IMR-90 (cell line): ENCODE data around the gene MAPKAP1. TPM values are rescaled to one million over a fixed set of nuclear protein-coding genes. Genes with fewer than 3 reads are reported as not detected.
A peak's percentile ranks its signal among the peaks of the same experiment; 100 is the strongest.

Source experiments
- ATAC-seq: fragments of 200-7000 bp; cut with Tn5 transposase; 2 replicates; pipeline ENCODE4 v1.9.1; 2020; ENCODE audit warnings: low read depth, mild to moderate bottlenecking, moderate library complexity
- BruUV-seq: library from RNA; stranded (reverse); fragments of 400-500 nt; replicated peaks from 2 replicates; lab custom pipeline; 2021; lab: Mats Ljungman, UMichigan
- CTCF ChIA-PET: fragments of 300-600 bp; formaldehyde crosslinking; extraction: SDS; loops from one replicate; lab custom pipeline; 2021; ENCODE audit warnings: antibody characterized with exemption; lab: Yijun Ruan, JAX
- POLR2A ChIA-PET: fragments of 300-600 bp; sonication (Branson Sonifier 250); formaldehyde crosslinking; loops from one replicate; lab custom pipeline; 2022; ENCODE audit warnings: antibody characterized with exemption; ENCODE audit not compliant: unreplicated experiment; lab: Charles Lee
- DNase-seq: peaks from one replicate; pipeline ENCODE4 v3.0.0; 2013
- H2AFZ ChIP-seq: replicated peaks from 2 replicates; pipeline ENCODE3; 2013; ENCODE audit warnings: low read length, mild to moderate bottlenecking; ENCODE audit not compliant: poor library complexity
- H2AK5ac ChIP-seq: 2 replicates; pipeline ENCODE4 v1.6.1; 2013; ENCODE audit warnings: low read depth, low read length, inconsistent platforms
- H2AK9ac ChIP-seq: replicated peaks from 2 replicates; pipeline ENCODE3; 2013; ENCODE audit warnings: mild to moderate bottlenecking, low read depth, low read length, moderate library complexity; ENCODE audit not compliant: poor library complexity
- H2BK120ac ChIP-seq: 2 replicates; pipeline ENCODE4 v1.6.1; 2013; ENCODE audit warnings: low read depth, low read length, inconsistent platforms
- H2BK15ac ChIP-seq: 3 replicates; pipeline ENCODE4 v1.6.1; 2013; ENCODE audit warnings: low read depth, low read length, inconsistent platforms
- H2BK20ac ChIP-seq: 2 replicates; pipeline ENCODE4 v1.6.1; 2013; ENCODE audit warnings: low read depth, mild to moderate bottlenecking, inconsistent platforms, low read length, moderate library complexity
- H2BK5ac ChIP-seq: 2 replicates; pipeline ENCODE4 v1.6.1; 2013; ENCODE audit warnings: mild to moderate bottlenecking, low read depth, low read length, inconsistent platforms; ENCODE audit not compliant: poor library complexity, severe bottlenecking
- H3K14ac ChIP-seq: replicated peaks from 2 replicates; pipeline ENCODE4 v1.6.1; 2013; ENCODE audit warnings: low read depth, low read length, inconsistent platforms
- H3K18ac ChIP-seq: 2 replicates; pipeline ENCODE4 v1.6.1; 2013; ENCODE audit warnings: low read depth, low read length, control low read depth
- H3K23ac ChIP-seq: 2 replicates; pipeline ENCODE4 v1.6.1; 2013; ENCODE audit warnings: low read depth, low read length, inconsistent platforms
- H3K27ac ChIP-seq: 2 replicates; pipeline ENCODE4 v1.5.1; 2013; ENCODE audit warnings: mild to moderate bottlenecking, control low read depth, low read length; ENCODE audit not compliant: insufficient read depth
- H3K27me3 ChIP-seq: 2 replicates; pipeline ENCODE4 v1.6.1; 2013; ENCODE audit warnings: low read length; ENCODE audit not compliant: control insufficient read depth, insufficient read depth
- H3K36me3 ChIP-seq: 2 replicates; pipeline ENCODE4 v1.6.1; 2013; ENCODE audit warnings: low read length, mixed read lengths; ENCODE audit not compliant: control insufficient read depth, insufficient read depth
- H3K4ac ChIP-seq: 2 replicates; pipeline ENCODE4 v1.6.1; 2013; ENCODE audit warnings: low read depth, low read length, inconsistent platforms
- H3K4me1 ChIP-seq: 2 replicates; pipeline ENCODE4 v1.6.1; 2013; ENCODE audit warnings: low read length, mixed read lengths; ENCODE audit not compliant: control insufficient read depth, insufficient read depth
- H3K4me2 ChIP-seq: 2 replicates; pipeline ENCODE4 v1.6.1; 2013; ENCODE audit warnings: low read depth, mild to moderate bottlenecking, control low read depth, low read length, moderate library complexity
- H3K4me3 ChIP-seq: 2 replicates; pipeline ENCODE4 v1.5.1; 2013; ENCODE audit warnings: low read depth, mild to moderate bottlenecking, control low read depth, low read length, moderate library complexity; ENCODE audit not compliant: insufficient read depth
- H3K56ac ChIP-seq: 2 replicates; pipeline ENCODE4 v1.6.1; 2013; ENCODE audit warnings: low read length, inconsistent platforms; ENCODE audit not compliant: insufficient read depth; ENCODE audit errors: extremely low read depth
- H3K79me1 ChIP-seq, 2 experiments: 2 replicates each; pipeline ENCODE4 v1.6.1; 2013; ENCODE audit warnings: low read length in 2 of 2, inconsistent platforms in 1 of 2, low read depth in 1 of 2
- H3K9ac ChIP-seq: 2 replicates; pipeline ENCODE4 v1.6.1; 2013; ENCODE audit warnings: low read depth, low read length, control low read depth
- H3K9me1 ChIP-seq: 2 replicates; pipeline ENCODE4 v1.6.1; 2013; ENCODE audit warnings: low read length, inconsistent platforms; ENCODE audit not compliant: insufficient read depth
- H3K9me3 ChIP-seq: 2 replicates; pipeline ENCODE4 v1.6.1; 2013; ENCODE audit warnings: low read length; ENCODE audit not compliant: control insufficient read depth, insufficient read depth
- H4K20me1 ChIP-seq: 2 replicates; pipeline ENCODE4 v1.6.1; 2013; ENCODE audit warnings: low read length, inconsistent platforms; ENCODE audit not compliant: insufficient read depth
- H4K5ac ChIP-seq: 2 replicates; pipeline ENCODE4 v1.6.1; 2013; ENCODE audit warnings: mild to moderate bottlenecking, low read depth, low read length, control low read depth
- H4K8ac ChIP-seq, 2 experiments: 2 replicates each; pipeline ENCODE4 v1.6.1; 2013; ENCODE audit warnings: low read depth in 2 of 2, low read length in 2 of 2, control low read depth in 1 of 2, inconsistent platforms in 1 of 2
- H4K91ac ChIP-seq: 2 replicates; pipeline ENCODE4 v1.6.1; 2013; ENCODE audit warnings: low read depth, low read length, inconsistent platforms; ENCODE audit not compliant: insufficient read depth
- CHD1 ChIP-seq: IDR thresholded peaks from 2 replicates; pipeline ENCODE4 v1.6.1; 2012; ENCODE audit warnings: low read depth, low read length, improper control_type of control experiment
- MXI1 ChIP-seq: IDR thresholded peaks from 2 replicates; pipeline ENCODE4 v1.6.1; 2012; ENCODE audit warnings: low read depth, mild to moderate bottlenecking, low read length, moderate library complexity, borderline replicate concordance
- RFX5 ChIP-seq: IDR thresholded peaks from 2 replicates; pipeline ENCODE4 v1.8.0; 2012; ENCODE audit warnings: low read depth, mild to moderate bottlenecking, low read length, moderate library complexity
- WGBS, 2 experiments: methylation state at CpG; one replicate each; pipeline versions ENCODE4 v1.1.5 to v1.1.7; 2013; ENCODE audit warnings: missing lambda C conversion rate in 2 of 2; ENCODE audit not compliant: insufficient read length in 1 of 2; ENCODE audit errors: extremely low coverage in 2 of 2; 5-methylcytosine and 5-hydroxymethylcytosine counted together
- dilution Hi-C: fragments of 300-500 bp; cut with HindIII; formaldehyde crosslinking; loops from one replicate; pipeline ENCODE4 v1.14.3; 2018; ENCODE audit warnings: low sequenced_read_pairs; ENCODE audit not compliant: unreplicated experiment
- in situ Hi-C: fragments of 300-500 bp; cut with MboI; formaldehyde crosslinking; loops from 3 replicates; pipeline ENCODE4 v1.14.3; 2019; ENCODE audit warnings: low sequenced_read_pairs, inconsistent platforms, mixed read lengths
- intact Hi-C: fragments of 100-400 bp; cut with micrococcal nuclease; formaldehyde crosslinking; loops from 2 replicates; pipeline ENCODE4 v1.10.0; 2022
- polyA plus RNA-seq, 3 experiments: library from polyadenylated mRNA; depleted of rRNA; stranded (reverse); fragments of >200 nt; gene quantifications; 2 replicates each; pipeline ENCODE4 v1.2.3, GENCODE V29; 2012; ENCODE audit warnings: low replicate concordance in 1 of 3
- total RNA-seq: library from RNA; depleted of rRNA; stranded (reverse); fragments of >200 nt; gene quantifications from 2 replicates; pipeline ENCODE4 v1.2.3, GENCODE V29; 2012
- TF ChIP-seq, protein P1 (sequence below): fragments of 150-350 bp; IDR thresholded peaks from 2 replicates; pipeline ENCODE4 v1.6.1; 2016; ENCODE audit warnings: low read depth, mild to moderate bottlenecking, low read length, moderate library complexity, borderline replicate concordance

MAPKAP1 gene
- total and polyA plus RNA-seq, 2 of the 4 experiments (the other 2 are of a cell fraction) = 87.2 to 158 TPM

GRCh38 chr9:125659201-125659840 is 47.7 kb downstream of the MAPKAP1 start (continued):
- TF ChIP-seq, protein P1, sequence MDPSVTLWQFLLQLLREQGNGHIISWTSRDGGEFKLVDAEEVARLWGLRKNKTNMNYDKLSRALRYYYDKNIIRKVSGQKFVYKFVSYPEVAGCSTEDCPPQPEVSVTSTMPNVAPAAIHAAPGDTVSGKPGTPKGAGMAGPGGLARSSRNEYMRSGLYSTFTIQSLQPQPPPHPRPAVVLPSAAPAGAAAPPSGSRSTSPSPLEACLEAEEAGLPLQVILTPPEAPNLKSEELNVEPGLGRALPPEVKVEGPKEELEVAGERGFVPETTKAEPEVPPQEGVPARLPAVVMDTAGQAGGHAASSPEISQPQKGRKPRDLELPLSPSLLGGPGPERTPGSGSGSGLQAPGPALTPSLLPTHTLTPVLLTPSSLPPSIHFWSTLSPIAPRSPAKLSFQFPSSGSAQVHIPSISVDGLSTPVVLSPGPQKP = no peak
- TF ChIP-seq CHD1 = no peak

DNA sequence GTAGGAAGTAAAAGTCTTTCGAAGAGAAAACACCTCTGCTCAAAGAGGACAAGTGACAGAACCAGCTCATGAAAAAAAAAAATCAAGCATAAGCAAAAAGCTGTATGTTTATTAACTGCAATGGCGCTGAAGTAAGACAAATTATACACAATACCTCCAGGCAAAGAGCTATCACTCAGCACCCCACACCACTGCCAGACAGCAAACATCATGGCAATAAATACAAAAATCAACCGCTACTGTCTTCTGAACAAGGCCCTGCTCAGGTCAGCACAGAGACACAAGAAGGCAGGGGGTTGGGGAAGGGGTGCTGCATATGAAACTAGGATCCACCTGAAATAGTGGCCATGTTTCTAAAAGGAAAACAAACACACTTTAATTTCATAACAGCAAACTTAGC is 50.4 kb downstream of the MAPKAP1 start:
- ATAC-seq (no peak), DNase-seq (no peak)
- no TSS peak for BruUV-seq
- in situ Hi-C loops (no loop called here), intact Hi-C loops (no loop called here), dilution Hi-C loops (no loop called here)
- Histone ChIP-seq H3K14ac (no peak overlapping the region; the same call in 1 of the 2 replicates), H4K8ac (no peak overlapping the region), H3K4me1 (peaks cover 9% of the 10 kb centered on the region), H3K4me2 (no peak overlapping the region; the same call in 1 of the 2 replicates), H3K27me3 (no peaks in the 10 kb centered on the region), H3K79me1 (peaks cover 42 to 76% of the 10 kb centered on the region in 2 experiments), H4K5ac (no peak overlapping the region), H3K9ac (no peak overlapping the region), H3K18ac (no peak overlapping the region; the same call in 1 of the 2 replicates), H3K23ac (peak overlapping the region; percentile 12; the same call in 1 of the 2 replicates), H3K4me3 (no peak overlapping the region), H2BK120ac (no peak overlapping the region), H3K9me1 (peaks cover 17% of the 10 kb centered on the region), H3K27ac (no peak overlapping the region), H2AFZ (no peak overlapping the region), H3K56ac (no peak overlapping the region), H3K36me3 (peaks cover 6% of the 10 kb centered on the region), H3K9me3 (no peaks in the 10 kb centered on the region), H4K20me1 (no peaks in the 10 kb centered on the region), H2BK15ac (no peak overlapping the region), H4K91ac (no peak overlapping the region), H2BK20ac (0 out of 2 replicates have a peak overlapping the region, but pooled peaks have one; percentile 11), H2AK5ac (0 out of 2 replicates have a peak overlapping the region, but pooled peaks have one; percentile 11), H2BK5ac (peak overlapping the region; percentile 40), H2AK9ac (peak overlapping the region; percentile 34), H3K4ac (peak overlapping the region; percentile 30; the same call in 1 of the 2 replicates)
- no CpG with 5 or more reads among the region's 3 CpGs for WGBS, 2 experiments
- ChIA-PET POLR2A (no interaction called here), CTCF (no interaction called here)
- TF ChIP-seq MXI1 (no peak), RFX5 (no peak)
